Neural progenitor cell (in vitro differentiated cells): ENCODE results near the gene ABCD2.

Experiments
- EZH2 ChIP-seq: fragments of 200-600 bp; sonication (generic); IDR thresholded peaks from 2 replicates; pipeline ENCODE4 v1.6.1; 2017; ENCODE audit warnings: antibody characterized with exemption, mild to moderate bottlenecking, moderate library complexity
- TF ChIP-seq, protein P1 (sequence below): fragments of 200-600 bp; sonication (generic); IDR thresholded peaks from 2 replicates; pipeline ENCODE4 v1.5.1; 2017; ENCODE audit warnings: antibody characterized with exemption, mild to moderate bottlenecking

GRCh38 chr12:39660101-39660500 lies 40.5 kb upstream of the ABCD2 start:
- TF ChIP-seq, protein P1, sequence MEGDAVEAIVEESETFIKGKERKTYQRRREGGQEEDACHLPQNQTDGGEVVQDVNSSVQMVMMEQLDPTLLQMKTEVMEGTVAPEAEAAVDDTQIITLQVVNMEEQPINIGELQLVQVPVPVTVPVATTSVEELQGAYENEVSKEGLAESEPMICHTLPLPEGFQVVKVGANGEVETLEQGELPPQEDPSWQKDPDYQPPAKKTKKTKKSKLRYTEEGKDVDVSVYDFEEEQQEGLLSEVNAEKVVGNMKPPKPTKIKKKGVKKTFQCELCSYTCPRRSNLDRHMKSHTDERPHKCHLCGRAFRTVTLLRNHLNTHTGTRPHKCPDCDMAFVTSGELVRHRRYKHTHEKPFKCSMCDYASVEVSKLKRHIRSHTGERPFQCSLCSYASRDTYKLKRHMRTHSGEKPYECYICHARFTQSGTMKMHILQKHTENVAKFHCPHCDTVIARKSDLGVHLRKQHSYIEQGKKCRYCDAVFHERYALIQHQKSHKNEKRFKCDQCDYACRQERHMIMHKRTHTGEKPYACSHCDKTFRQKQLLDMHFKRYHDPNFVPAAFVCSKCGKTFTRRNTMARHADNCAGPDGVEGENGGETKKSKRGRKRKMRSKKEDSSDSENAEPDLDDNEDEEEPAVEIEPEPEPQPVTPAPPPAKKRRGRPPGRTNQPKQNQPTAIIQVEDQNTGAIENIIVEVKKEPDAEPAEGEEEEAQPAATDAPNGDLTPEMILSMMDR, result no peak
- no peak for TF ChIP-seq EZH2
